ENCODE measurements around the gene PARVA.
A peak's percentile ranks its signal among the peaks of the same experiment; 100 is the strongest.

PARVA gene, protein sequence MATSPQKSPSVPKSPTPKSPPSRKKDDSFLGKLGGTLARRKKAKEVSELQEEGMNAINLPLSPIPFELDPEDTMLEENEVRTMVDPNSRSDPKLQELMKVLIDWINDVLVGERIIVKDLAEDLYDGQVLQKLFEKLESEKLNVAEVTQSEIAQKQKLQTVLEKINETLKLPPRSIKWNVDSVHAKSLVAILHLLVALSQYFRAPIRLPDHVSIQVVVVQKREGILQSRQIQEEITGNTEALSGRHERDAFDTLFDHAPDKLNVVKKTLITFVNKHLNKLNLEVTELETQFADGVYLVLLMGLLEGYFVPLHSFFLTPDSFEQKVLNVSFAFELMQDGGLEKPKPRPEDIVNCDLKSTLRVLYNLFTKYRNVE

DNA sequence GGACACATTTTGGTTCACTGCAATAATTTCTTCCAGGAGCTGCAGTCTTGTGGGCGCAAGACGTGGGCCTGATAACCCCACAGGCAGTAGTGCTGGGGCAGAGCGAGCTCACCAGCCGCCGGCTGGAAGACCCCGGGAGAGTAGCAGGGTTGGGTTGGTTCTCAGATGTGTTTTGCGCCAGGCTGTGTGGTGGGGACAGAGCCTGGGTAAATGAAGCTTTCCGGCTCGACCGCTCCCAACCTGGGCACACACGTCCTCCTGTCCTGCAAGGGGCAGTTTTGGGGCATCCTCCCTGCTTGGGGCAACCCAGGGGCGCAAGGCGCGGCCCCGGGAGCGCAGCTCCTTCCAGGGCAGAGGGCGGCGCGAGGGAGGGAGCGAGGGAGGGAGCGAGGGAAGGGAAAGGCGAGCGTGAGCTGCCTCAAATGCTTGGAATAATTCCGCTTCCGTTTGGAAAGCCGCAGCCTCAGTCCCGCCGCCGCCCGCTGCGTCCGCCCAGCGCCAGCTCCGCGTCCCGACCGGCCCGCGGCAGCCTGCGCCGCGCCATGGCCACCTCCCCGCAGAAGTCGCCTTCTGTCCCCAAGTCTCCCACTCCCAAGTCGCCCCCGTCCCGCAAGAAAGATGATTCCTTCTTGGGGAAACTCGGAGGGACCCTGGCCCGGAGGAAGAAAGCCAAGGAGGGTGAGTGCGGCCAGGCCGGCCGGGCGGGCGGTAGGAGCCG, at the start of gene PARVA:
Gene PARVA (plus strand): TSS at position 466 of the 718 bp plus-strand sequence. CDS start 77 bp downstream, at position 543.
- peak within 1 kb of the TSS; percentile 69 for H3K4me3 ChIP-seq (replicated peaks; ENCODE audit: low read depth, low read length)
- TF ChIP-seq, protein P1, sequence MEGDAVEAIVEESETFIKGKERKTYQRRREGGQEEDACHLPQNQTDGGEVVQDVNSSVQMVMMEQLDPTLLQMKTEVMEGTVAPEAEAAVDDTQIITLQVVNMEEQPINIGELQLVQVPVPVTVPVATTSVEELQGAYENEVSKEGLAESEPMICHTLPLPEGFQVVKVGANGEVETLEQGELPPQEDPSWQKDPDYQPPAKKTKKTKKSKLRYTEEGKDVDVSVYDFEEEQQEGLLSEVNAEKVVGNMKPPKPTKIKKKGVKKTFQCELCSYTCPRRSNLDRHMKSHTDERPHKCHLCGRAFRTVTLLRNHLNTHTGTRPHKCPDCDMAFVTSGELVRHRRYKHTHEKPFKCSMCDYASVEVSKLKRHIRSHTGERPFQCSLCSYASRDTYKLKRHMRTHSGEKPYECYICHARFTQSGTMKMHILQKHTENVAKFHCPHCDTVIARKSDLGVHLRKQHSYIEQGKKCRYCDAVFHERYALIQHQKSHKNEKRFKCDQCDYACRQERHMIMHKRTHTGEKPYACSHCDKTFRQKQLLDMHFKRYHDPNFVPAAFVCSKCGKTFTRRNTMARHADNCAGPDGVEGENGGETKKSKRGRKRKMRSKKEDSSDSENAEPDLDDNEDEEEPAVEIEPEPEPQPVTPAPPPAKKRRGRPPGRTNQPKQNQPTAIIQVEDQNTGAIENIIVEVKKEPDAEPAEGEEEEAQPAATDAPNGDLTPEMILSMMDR (IDR thresholded peaks at IDR 0.05; ENCODE audit: low read length, missing control alignments) = no peak
- peak; percentile 88 for DNase-seq (ENCODE audit: low read depth)

DNA sequence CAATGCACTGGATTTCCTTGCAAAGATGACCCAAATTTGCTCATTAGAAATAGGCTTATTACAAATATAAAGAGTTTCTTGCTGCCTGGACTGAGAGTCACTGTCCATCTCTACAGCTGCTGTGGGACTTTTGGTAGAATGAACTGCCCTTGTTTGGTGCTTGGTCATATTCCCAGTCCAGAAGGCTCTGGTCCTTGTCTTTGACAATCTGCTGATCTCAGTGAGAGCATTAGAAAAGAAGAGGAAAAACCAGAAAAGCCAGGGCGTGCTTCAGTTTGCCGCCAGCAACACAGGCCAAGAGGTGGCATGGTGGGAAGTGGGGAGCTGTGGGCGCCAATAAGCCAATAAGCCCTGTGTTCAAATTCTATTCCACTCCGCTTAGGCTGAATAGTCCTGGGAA, 48.2 kb upstream of the PARVA start:
- no peak for DNase-seq (ENCODE audit: low read depth)
- no peak overlapping the region for H3K4me3 ChIP-seq (replicated peaks; ENCODE audit: low read depth, low read length)
- TF ChIP-seq, protein P1 (IDR thresholded peaks at IDR 0.05; ENCODE audit: low read length, missing control alignments) = no peak

DNA sequence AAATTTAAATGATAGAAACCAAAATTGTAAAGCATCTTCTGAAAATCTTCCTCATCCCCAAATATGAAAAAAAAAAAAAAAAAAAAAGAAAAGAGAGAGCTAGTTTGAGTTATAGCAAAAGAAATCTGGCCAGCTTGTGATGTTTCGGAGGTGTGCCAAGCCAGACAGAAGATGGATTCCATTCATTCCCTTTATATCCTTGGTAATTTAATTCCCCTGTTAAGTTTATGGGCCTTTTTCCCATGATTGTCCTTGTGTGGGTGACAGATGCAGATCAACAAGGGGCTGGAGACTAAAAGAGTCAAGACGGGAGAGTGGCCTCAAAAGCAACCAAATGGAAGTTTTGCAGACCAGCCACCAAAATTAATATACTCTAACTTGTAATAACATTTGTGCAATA, 47.6 kb upstream of the PARVA start:
- TF ChIP-seq, protein P1 (IDR thresholded peaks at IDR 0.05; ENCODE audit: low read length, missing control alignments) = no peak
- no peak for DNase-seq (ENCODE audit: low read depth)
- no peak overlapping the region for H3K4me3 ChIP-seq (replicated peaks; ENCODE audit: low read depth, low read length)

DNA sequence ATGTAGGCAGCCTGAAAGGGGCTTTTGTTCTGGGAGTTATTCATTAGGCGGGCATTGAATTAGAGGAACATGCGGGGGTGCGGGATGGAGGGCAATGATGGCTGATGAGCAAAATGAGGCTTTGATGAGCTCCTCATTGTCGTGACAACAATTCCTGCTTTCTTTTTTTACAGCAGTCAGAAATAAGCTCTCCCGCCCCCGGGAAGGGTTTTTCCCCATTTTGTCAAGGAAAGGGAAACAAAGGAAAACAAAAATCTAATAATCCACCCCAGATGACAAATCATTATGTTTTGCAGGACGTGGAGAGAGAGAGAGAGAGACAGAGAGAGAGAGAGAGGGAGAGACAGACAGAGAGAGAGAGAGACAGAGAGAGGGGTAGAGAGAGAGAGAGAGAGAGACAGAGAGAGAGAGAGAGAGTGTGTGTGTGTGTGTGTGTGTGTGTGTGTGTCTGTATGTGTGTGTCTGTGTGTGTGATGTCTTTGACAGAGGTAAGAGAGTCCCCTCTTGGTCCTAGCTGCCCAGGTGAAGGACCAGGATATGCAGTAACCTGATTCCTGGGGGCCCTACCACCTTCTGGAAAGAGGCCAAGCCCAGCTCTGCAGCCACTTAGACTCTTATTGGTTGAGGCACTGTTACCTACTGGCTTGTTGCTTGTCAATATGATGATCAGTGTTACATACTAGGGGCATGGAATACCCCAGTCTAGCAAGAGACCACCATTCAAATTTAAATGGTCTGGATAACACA, 46.7 kb upstream of the PARVA start:
- TF ChIP-seq, protein P1 (IDR thresholded peaks at IDR 0.05; ENCODE audit: low read length, missing control alignments) = no peak
- no peak for DNase-seq (ENCODE audit: low read depth)
- no peak overlapping the region for H3K4me3 ChIP-seq (replicated peaks; ENCODE audit: low read depth, low read length)

DNA sequence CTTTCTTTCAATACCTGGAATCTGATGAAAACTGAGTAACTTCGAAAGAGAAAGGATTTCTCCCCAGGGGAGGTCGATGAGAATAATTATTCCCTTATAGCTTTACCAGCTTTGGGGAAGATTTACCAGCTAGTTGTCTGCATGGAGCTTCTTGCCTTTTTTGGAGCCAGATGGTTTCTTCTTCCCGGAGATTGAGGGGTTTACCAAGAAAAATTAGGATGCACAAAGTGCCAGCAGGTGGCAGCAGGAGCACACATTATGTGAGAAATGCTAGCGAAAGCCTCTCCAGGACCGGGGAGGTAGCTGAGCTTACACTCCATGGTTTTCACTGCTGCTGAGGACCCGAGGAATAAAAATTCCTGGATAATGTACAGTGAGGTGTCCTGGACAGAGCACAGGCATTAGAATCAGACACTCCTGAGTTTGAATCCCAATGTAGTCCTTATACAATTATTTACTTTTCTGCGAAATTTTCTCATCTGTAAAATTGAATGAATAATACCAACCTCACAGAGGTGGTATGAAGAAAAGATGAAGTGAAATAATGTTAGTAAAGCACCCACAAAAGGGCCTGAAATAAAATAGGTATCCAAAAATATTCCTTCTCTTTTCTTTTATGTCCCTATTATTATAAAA, 46.0 kb upstream of the PARVA start:
- TF ChIP-seq, protein P1 (IDR thresholded peaks at IDR 0.05; ENCODE audit: low read length, missing control alignments) = peak; percentile 72
- no peak overlapping the region for H3K4me3 ChIP-seq (replicated peaks; ENCODE audit: low read depth, low read length)
- peak; percentile 92 for DNase-seq (ENCODE audit: low read depth)

DNA sequence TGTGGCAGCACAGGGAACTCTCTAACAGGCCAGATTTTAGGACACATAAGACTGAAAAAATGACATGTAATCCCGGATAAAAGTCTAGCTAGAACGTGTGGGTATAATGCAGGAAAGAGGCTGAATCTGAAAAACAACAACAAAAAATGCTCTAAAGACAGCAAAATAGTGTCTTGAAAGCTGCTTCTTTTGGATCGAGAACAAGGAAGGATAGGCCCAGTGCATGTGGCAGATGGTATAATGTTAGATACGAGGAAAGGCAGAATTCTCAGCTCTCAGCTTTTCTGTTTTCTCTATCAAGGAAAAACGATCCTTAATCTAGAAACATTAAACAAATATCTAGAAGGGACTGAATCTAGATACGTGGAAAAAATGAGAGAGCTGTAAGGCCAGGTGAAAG, 33.8 kb upstream of the PARVA start:
- TF ChIP-seq, protein P1 (IDR thresholded peaks at IDR 0.05; ENCODE audit: low read length, missing control alignments) = no peak
- H3K4me3 ChIP-seq (replicated peaks; ENCODE audit: low read depth, low read length) = no peak overlapping the region
- no peak for DNase-seq (ENCODE audit: low read depth)

Measured in fibroblast of pulmonary artery (primary cell).